HCT116 (cell line): Measurements from ENCODE around the gene RAD21L1.
"Not testable (repeated sequence)": the region's sequence is repeated elsewhere in the genome, so short reads cannot be mapped to it uniquely, and the experiment has no call there.

Experiments
- EZH2phosphoT487 ChIP-seq: fragments of 200-600 bp; IDR thresholded peaks from 2 replicates; pipeline ENCODE4 v1.6.1; 2018; ENCODE audit warnings: antibody characterized with exemption, borderline replicate concordance
- JUND ChIP-seq: IDR thresholded peaks from 2 replicates; pipeline ENCODE4 v1.6.1; 2012
- POLR2A ChIP-seq: IDR thresholded peaks from 2 replicates; pipeline ENCODE4 v1.7.0; 2011; ENCODE audit warnings: borderline replicate concordance; ENCODE audit not compliant: insufficient read depth, insufficient read length; ENCODE audit errors: extremely low read depth
- POLR2AphosphoS5 ChIP-seq: IDR thresholded peaks from 2 replicates; pipeline ENCODE4 v1.6.1; 2011; ENCODE audit warnings: mild to moderate bottlenecking, low read depth, low read length, moderate library complexity
- RAD21 ChIP-seq: IDR thresholded peaks from 2 replicates; pipeline ENCODE4 v1.6.1; 2012; ENCODE audit warnings: low read depth, mild to moderate bottlenecking
- SIN3A ChIP-seq: IDR thresholded peaks from 2 replicates; pipeline ENCODE4 v1.6.1; 2012; ENCODE audit warnings: low read depth
- TF ChIP-seq, protein P1 (sequence below), 3 experiments: fragments of 200-600 bp in 1 of 3; sonication (generic) in 1 of 3; IDR thresholded peaks in 2 of 3; conservative IDR thresholded peaks in 1 of 3; 2 replicates each; pipeline ENCODE4 v1.5.1; 2012 to 2017; ENCODE audit warnings: low read depth in 2 of 3, low read length in 2 of 3, antibody characterized with exemption in 1 of 3, borderline replicate concordance in 1 of 3, control low read depth in 1 of 3, mild to moderate bottlenecking in 1 of 3, mixed read lengths in 1 of 3, mixed run types in 1 of 3, moderate library complexity in 1 of 3; ENCODE audit not compliant: insufficient read depth in 1 of 3
- TF ChIP-seq, protein P2 (sequence below): IDR thresholded peaks from 2 replicates; pipeline ENCODE4 v1.6.1; 2011; ENCODE audit warnings: mild to moderate bottlenecking, low read length, moderate library complexity; ENCODE audit not compliant: insufficient replicate concordance; ENCODE audit errors: extremely low read depth
- TF ChIP-seq, protein P3 (sequence below): IDR thresholded peaks from 2 replicates; pipeline ENCODE4 v1.6.1; 2012; ENCODE audit warnings: low read depth

DNA sequence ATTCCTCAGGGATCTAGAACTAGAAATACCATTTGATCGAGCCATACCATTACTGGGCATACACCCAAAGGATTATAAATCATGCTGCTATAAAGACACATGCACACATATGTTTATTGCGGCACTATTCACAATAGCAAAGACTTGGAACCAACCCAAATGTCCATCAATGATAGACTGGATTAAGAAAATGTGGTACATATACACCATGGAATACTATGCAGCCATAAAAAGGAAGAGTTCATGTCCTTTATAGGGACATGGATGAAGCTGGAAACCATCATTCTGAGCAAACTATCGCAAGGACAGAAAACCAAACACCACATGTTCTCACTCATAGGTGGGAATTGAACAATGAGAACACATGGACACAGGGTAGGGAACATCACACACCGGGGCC lies 3.1 kb upstream of the RAD21L1 start:
- TF ChIP-seq, protein P1, sequence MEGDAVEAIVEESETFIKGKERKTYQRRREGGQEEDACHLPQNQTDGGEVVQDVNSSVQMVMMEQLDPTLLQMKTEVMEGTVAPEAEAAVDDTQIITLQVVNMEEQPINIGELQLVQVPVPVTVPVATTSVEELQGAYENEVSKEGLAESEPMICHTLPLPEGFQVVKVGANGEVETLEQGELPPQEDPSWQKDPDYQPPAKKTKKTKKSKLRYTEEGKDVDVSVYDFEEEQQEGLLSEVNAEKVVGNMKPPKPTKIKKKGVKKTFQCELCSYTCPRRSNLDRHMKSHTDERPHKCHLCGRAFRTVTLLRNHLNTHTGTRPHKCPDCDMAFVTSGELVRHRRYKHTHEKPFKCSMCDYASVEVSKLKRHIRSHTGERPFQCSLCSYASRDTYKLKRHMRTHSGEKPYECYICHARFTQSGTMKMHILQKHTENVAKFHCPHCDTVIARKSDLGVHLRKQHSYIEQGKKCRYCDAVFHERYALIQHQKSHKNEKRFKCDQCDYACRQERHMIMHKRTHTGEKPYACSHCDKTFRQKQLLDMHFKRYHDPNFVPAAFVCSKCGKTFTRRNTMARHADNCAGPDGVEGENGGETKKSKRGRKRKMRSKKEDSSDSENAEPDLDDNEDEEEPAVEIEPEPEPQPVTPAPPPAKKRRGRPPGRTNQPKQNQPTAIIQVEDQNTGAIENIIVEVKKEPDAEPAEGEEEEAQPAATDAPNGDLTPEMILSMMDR (IDR thresholded peaks at IDR 0.05 in 2 of 3, conservative IDR thresholded peaks at IDR 0.05 in 1 of 3; ENCODE audit: borderline replicate concordance in 1 of 3, insufficient read depth in 1 of 3, low read depth in 2 of 3, low read length in 2 of 3): not testable (repeated sequence)
- TF ChIP-seq SIN3A, RAD21, EZH2phosphoT487, POLR2AphosphoS5, POLR2A, JUND: not testable (repeated sequence)
- TF ChIP-seq, protein P2, sequence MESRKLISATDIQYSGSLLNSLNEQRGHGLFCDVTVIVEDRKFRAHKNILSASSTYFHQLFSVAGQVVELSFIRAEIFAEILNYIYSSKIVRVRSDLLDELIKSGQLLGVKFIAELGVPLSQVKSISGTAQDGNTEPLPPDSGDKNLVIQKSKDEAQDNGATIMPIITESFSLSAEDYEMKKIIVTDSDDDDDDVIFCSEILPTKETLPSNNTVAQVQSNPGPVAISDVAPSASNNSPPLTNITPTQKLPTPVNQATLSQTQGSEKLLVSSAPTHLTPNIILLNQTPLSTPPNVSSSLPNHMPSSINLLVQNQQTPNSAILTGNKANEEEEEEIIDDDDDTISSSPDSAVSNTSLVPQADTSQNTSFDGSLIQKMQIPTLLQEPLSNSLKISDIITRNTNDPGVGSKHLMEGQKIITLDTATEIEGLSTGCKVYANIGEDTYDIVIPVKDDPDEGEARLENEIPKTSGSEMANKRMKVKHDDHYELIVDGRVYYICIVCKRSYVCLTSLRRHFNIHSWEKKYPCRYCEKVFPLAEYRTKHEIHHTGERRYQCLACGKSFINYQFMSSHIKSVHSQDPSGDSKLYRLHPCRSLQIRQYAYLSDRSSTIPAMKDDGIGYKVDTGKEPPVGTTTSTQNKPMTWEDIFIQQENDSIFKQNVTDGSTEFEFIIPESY: not testable (repeated sequence)
- TF ChIP-seq, protein P3, sequence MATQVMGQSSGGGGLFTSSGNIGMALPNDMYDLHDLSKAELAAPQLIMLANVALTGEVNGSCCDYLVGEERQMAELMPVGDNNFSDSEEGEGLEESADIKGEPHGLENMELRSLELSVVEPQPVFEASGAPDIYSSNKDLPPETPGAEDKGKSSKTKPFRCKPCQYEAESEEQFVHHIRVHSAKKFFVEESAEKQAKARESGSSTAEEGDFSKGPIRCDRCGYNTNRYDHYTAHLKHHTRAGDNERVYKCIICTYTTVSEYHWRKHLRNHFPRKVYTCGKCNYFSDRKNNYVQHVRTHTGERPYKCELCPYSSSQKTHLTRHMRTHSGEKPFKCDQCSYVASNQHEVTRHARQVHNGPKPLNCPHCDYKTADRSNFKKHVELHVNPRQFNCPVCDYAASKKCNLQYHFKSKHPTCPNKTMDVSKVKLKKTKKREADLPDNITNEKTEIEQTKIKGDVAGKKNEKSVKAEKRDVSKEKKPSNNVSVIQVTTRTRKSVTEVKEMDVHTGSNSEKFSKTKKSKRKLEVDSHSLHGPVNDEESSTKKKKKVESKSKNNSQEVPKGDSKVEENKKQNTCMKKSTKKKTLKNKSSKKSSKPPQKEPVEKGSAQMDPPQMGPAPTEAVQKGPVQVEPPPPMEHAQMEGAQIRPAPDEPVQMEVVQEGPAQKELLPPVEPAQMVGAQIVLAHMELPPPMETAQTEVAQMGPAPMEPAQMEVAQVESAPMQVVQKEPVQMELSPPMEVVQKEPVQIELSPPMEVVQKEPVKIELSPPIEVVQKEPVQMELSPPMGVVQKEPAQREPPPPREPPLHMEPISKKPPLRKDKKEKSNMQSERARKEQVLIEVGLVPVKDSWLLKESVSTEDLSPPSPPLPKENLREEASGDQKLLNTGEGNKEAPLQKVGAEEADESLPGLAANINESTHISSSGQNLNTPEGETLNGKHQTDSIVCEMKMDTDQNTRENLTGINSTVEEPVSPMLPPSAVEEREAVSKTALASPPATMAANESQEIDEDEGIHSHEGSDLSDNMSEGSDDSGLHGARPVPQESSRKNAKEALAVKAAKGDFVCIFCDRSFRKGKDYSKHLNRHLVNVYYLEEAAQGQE: not testable (repeated sequence)
